Choroid plexus epithelial cell (primary cell): ENCODE measurements around the gene WDFY2.

ENCODE experiments used
- DNase-seq: peaks from one replicate; pipeline ENCODE4 v3.0.0-alpha.2; 2010; ENCODE audit warnings: low read depth
- H3K4me3 ChIP-seq: 2 replicates; pipeline ENCODE4 v1.5.1; 2011; ENCODE audit warnings: low read depth, mild to moderate bottlenecking, control low read depth, low read length, moderate library complexity
- CTCF ChIP-seq: conservative IDR thresholded peaks from 2 replicates; pipeline ENCODE4 v1.5.1; 2011; ENCODE audit warnings: low read depth, mild to moderate bottlenecking, control low read depth, inconsistent platforms, low read length, moderate library complexity

Gene WDFY2

DNA sequence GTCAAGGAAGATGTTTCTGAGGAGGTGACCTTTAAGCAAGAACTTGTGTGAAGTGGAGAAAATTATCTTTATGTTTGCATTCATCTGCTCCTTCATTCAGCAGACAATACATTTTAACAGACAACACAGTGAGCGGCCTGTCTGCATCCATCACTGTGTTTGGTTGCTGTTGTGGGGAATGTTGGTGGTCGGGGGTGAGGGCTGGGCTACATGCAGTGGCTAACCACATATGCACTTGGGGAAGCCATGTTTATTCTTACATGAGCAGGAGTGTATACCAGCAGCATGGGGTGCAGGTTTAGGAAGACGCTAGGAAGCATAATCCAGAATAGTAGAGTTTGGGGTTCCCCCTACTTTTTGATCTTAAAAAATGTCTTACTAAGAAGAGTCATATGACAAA, 153.3 kb downstream of the WDFY2 start:
- DNase-seq: no peak

GRCh38 chr13:51738226-51738905, 154.1 kb downstream of the WDFY2 start:
- no peak for TF ChIP-seq CTCF
- H3K4me3 ChIP-seq: no peak overlapping the region
- DNase-seq: no peak

More for the DNA sequence above, 153.3 kb downstream of the WDFY2 start:
- TF ChIP-seq CTCF: no peak
- H3K4me3 ChIP-seq: no peak overlapping the region

DNA sequence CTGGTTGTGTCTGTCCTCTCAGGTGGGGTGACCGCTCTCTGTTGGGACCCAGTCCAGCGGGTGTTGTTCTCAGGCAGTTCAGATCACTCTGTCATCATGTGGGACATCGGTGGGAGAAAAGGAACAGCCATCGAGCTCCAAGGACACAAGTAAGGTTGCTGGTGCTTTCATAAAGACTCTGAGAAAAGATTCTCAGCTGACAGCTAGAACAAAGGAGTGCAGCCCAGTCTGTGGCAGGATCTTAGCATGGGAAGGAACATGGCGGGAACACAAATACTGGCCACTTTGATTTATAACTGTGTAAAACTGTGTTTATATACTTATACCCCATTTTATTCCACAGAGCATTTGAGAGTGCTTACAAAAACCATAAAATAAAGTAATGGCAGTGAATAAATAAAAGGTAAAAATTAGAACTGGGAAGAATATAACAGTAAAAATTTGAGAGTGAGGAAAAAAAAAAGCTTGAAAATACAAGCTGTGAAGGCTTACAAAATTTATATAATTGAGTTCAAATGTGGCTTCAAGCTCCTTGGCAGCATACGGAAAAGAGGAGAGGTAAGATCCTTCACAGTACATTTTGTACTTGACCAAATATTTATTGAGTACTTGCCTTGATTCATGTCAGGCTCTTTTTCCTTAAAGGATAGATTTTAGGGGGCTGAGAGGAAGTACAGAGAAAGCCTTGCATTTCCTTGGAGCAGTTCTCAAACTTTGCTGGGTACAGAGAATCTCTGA, 154.9 kb downstream of the WDFY2 start:
- H3K4me3 ChIP-seq: no peak overlapping the region
- DNase-seq: no peak
- no peak for TF ChIP-seq CTCF

DNA sequence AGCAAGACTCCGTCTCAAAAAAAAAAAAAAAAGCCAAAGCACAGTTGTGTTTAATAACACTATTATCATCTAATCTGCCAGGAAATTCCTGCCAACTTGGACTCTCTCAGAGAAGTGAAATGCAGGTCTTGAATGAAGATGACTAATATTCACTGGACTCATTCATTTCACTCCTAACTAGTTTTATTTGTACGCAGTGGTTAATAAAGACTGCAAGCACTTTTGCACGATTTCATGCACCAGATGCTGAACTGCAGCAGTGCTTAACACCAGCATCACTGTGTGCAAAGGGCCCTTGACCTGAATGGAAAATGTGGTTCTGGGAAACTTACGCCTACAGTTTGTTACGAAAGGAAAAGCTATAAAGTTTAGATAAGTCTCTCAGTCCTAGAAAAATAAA, 156.4 kb downstream of the WDFY2 start:
- no peak for DNase-seq
- H3K4me3 ChIP-seq: no peak overlapping the region
- TF ChIP-seq CTCF: no peak

DNA sequence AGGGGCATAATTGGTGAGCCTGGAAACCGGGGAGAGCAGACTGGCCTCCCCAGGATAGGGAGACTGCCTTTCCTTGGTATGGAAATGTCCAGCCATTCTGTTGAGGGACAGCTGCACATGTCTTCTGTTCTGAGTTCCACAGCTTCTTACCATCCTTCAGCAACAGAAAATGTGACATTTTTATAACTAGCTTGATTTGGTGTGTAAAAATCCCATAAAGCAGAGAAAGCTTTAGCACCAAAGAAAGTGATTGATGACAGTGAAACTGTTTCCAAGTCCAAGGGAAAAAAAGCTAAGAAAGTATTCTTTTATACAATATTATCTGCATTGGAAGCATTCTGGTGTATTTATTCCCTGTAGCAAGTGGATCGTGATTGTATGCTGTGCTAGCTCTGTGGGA, 157.8 kb downstream of the WDFY2 start:
- no peak overlapping the region for H3K4me3 ChIP-seq
- no peak for TF ChIP-seq CTCF
- DNase-seq: no peak

DNA sequence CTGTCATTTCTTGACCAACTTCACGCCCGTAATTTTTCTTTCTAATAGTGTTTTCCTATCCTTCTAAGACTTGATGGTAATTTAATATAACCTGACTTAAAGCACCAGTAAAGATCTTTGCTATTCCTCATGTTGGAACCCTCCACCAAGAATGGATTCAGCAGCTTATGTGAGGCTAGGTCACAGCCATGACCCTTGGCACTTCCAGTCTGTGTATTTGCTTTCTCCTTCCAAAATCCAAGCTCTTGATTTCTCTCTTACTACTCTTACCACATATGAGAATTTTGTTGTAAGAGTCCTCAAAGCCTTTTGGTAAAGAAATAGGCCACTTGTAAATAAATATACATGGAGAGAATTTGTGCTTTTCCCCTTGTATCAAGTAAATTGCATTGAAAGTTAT, 158.3 kb downstream of the WDFY2 start:
- no peak overlapping the region for H3K4me3 ChIP-seq
- TF ChIP-seq CTCF: no peak
- DNase-seq: no peak

- DNase-seq: no peak
- H3K4me3 ChIP-seq: no peak overlapping the region
- no peak for TF ChIP-seq CTCF
Observed at GRCh38 chr13:51745243-51745642, 161.0 kb downstream of the WDFY2 start.
